ENCODE measurements around the gene CALY. TPM values are rescaled to one million over a fixed set of nuclear protein-coding genes. Genes with fewer than 3 reads are reported as not detected.

The CALY gene
- total RNA-seq, 1 experiment from 2014 or later: 0.47 TPM

DNA sequence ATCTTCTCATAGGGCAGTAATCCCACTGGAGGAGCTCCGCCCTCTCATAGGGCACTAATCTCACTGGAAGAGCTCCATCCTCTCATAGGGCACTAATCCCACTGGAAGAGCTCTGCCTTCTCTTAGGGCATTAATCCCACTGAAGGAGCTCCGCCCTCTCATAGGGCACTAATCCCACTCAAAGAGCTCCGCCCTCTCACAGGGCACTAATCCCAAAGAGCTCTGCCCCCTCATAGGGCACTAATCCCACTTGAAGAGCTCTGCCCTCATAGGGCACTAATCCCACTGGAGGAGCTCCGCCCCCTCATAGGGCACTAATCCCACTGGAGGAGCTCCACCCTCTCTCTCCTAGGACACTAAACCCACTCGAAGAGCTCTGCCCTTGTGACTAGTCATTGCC lies 24.5 kb upstream of the CALY start:
- peaks cover 3 to 5% of the 10 kb centered on the region in 2 experiments; a peak in 2 of 4 replicates for H3K4me1 ChIP-seq (ENCODE audit: control insufficient read depth in 1 of 2, insufficient read depth in 2 of 2, low read length in 2 of 2)
- H3K4me3 ChIP-seq (replicated peaks in 1 of 2; ENCODE audit: low read depth in 1 of 2, low read length in 2 of 2): no peak overlapping the region
- no peak overlapping the region for H3K4me2 ChIP-seq (ENCODE audit: low read length)
- no peaks in the 10 kb centered on the region for H4K20me1 ChIP-seq (ENCODE audit: insufficient read depth)
- H3K27me3 ChIP-seq (ENCODE audit: insufficient read depth, low read length): no peaks in the 10 kb centered on the region
- no peak overlapping the region for H2AFZ ChIP-seq (ENCODE audit: low read depth, low read length, poor library complexity, severe bottlenecking)
- BruUV-seq (replicated peaks): no TSS peak
- no peaks in the 10 kb centered on the region for H3K9me2 ChIP-seq (ENCODE audit: insufficient read depth)
- DNase-seq (ENCODE audit: low read depth, low spot score): no peak
- no peak overlapping the region for H3K27ac ChIP-seq (ENCODE audit: low read depth, low read length)
- intact Hi-C loops (cut with micrococcal nuclease): no loop called here
- ATAC-seq: no peak
- H3K9ac ChIP-seq (ENCODE audit: low read length): no peak overlapping the region
- ChIA-PET POLR2A (no interaction called here), CTCF (no interaction called here), RAD21 (ENCODE audit: low non-redundant PET in 1 of 2, low total read pairs in 2 of 2, uncharacterized antibody in 2 of 2, unreplicated experiment in 2 of 2) (interaction anchor here in 1 of 2 experiments (0.7 kb wide), 1 partner anchor 12 kb away, joined by 3 read pairs; no protein-coding TSS in a partner anchor)
- TF ChIP-seq CBX3 (IDR thresholded peaks at IDR 0.05; ENCODE audit: low read depth): no peak
- no peak for TF ChIP-seq CEBPB (IDR thresholded peaks at IDR 0.05; ENCODE audit: low read depth)
- TF ChIP-seq, protein P1, sequence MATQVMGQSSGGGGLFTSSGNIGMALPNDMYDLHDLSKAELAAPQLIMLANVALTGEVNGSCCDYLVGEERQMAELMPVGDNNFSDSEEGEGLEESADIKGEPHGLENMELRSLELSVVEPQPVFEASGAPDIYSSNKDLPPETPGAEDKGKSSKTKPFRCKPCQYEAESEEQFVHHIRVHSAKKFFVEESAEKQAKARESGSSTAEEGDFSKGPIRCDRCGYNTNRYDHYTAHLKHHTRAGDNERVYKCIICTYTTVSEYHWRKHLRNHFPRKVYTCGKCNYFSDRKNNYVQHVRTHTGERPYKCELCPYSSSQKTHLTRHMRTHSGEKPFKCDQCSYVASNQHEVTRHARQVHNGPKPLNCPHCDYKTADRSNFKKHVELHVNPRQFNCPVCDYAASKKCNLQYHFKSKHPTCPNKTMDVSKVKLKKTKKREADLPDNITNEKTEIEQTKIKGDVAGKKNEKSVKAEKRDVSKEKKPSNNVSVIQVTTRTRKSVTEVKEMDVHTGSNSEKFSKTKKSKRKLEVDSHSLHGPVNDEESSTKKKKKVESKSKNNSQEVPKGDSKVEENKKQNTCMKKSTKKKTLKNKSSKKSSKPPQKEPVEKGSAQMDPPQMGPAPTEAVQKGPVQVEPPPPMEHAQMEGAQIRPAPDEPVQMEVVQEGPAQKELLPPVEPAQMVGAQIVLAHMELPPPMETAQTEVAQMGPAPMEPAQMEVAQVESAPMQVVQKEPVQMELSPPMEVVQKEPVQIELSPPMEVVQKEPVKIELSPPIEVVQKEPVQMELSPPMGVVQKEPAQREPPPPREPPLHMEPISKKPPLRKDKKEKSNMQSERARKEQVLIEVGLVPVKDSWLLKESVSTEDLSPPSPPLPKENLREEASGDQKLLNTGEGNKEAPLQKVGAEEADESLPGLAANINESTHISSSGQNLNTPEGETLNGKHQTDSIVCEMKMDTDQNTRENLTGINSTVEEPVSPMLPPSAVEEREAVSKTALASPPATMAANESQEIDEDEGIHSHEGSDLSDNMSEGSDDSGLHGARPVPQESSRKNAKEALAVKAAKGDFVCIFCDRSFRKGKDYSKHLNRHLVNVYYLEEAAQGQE (IDR thresholded peaks at IDR 0.05; ENCODE audit: low read depth): no peak
- no peak for TF ChIP-seq YY1 (IDR thresholded peaks at IDR 0.05; ENCODE audit: extremely low read depth, insufficient replicate concordance, low read depth, low read length)
- TF ChIP-seq POLR2A (IDR thresholded peaks at IDR 0.05; ENCODE audit: borderline replicate concordance, extremely low read depth, insufficient read depth, insufficient read length): no peak
- TF ChIP-seq, protein P2, sequence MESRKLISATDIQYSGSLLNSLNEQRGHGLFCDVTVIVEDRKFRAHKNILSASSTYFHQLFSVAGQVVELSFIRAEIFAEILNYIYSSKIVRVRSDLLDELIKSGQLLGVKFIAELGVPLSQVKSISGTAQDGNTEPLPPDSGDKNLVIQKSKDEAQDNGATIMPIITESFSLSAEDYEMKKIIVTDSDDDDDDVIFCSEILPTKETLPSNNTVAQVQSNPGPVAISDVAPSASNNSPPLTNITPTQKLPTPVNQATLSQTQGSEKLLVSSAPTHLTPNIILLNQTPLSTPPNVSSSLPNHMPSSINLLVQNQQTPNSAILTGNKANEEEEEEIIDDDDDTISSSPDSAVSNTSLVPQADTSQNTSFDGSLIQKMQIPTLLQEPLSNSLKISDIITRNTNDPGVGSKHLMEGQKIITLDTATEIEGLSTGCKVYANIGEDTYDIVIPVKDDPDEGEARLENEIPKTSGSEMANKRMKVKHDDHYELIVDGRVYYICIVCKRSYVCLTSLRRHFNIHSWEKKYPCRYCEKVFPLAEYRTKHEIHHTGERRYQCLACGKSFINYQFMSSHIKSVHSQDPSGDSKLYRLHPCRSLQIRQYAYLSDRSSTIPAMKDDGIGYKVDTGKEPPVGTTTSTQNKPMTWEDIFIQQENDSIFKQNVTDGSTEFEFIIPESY (IDR thresholded peaks at IDR 0.05; ENCODE audit: extremely low read depth, insufficient replicate concordance, low read length): no peak
- TF ChIP-seq MAX (IDR thresholded peaks at IDR 0.05): no peak
- no peak for TF ChIP-seq POLR2AphosphoS5 (IDR thresholded peaks at IDR 0.05; ENCODE audit: low read depth, low read length)
- TF ChIP-seq EZH2 (IDR thresholded peaks at IDR 0.05): no peak
- TF ChIP-seq ZNF274 (IDR thresholded peaks at IDR 0.05; ENCODE audit: low read depth, low read length): no peak
- TF ChIP-seq, protein P3, sequence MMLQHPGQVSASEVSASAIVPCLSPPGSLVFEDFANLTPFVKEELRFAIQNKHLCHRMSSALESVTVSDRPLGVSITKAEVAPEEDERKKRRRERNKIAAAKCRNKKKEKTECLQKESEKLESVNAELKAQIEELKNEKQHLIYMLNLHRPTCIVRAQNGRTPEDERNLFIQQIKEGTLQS (IDR thresholded peaks at IDR 0.05): no peak
- TF ChIP-seq SP1 (IDR thresholded peaks at IDR 0.05; ENCODE audit: low read depth): no peak
- no peak for TF ChIP-seq SIN3A (IDR thresholded peaks at IDR 0.05; ENCODE audit: low read depth)
- no peak for TF ChIP-seq RAD21 (IDR thresholded peaks at IDR 0.05; ENCODE audit: low read depth)
- no peak for TF ChIP-seq EGR1 (IDR thresholded peaks at IDR 0.05; ENCODE audit: low read depth)
- H3K36me3 ChIP-seq (ENCODE audit: control insufficient read depth in 1 of 2, insufficient read depth in 2 of 2, low read length in 2 of 2): no peaks in the 10 kb centered on the region; a peak in 2 of 4 replicates
- peaks cover 6% of the 10 kb centered on the region; the same call in 1 of the 2 replicates for H3K79me2 ChIP-seq (ENCODE audit: insufficient read depth, low read length)
- no peaks in the 10 kb centered on the region for H3K9me3 ChIP-seq (ENCODE audit: control insufficient read depth in 1 of 2, insufficient read depth in 1 of 2, low read depth in 1 of 2, low read length in 2 of 2)

All from HCT116 (cell line).